GM21717 (cell line): ENCODE data around the gene ZNF804B.
"Not testable (repeated sequence)": the region's sequence is repeated elsewhere in the genome, so short reads cannot be mapped to it uniquely, and the experiment has no call there.

ENCODE experiments used
- ATAC-seq: cut with Tn5 transposase; IDR thresholded peaks from one replicate; pipeline ENCODE4 v1.9.1; 2021; ENCODE audit warnings: mild to moderate bottlenecking, moderate library complexity; ENCODE audit not compliant: unreplicated experiment

ZNF804B gene

GRCh38 chr7:89073776-89074175 lies 314.3 kb downstream of the ZNF804B start:
- no peak for ATAC-seq

- ATAC-seq, result no peak
These were observed 318.5 kb downstream of the ZNF804B start for GRCh38 chr7:89077992-89078391.

DNA sequence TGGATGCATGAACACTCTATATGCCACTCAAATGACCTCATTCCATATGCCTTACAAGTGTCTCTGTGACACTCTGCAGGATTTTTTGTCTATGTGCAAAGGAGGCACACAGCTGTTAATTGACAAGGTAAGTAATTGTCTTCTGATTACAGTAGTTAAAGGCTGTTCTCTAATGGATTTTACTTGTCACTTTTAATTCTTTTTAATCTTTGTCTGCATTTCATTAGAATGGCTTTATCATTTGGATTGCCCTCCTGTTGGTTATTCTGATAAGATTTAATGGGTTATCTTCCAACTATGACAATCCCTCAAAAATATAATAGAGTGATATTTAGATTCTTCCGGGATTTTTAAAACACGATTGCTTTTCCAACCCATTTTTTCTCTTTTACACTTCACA lies 326.1 kb downstream of the ZNF804B start:
- no peak for ATAC-seq

GRCh38 chr7:89091550-89091949 lies 332.1 kb downstream of the ZNF804B start:
- no peak for ATAC-seq

- ATAC-seq, result no peak
These were observed 334.8 kb downstream of the ZNF804B start for GRCh38 chr7:89094269-89094668.

DNA sequence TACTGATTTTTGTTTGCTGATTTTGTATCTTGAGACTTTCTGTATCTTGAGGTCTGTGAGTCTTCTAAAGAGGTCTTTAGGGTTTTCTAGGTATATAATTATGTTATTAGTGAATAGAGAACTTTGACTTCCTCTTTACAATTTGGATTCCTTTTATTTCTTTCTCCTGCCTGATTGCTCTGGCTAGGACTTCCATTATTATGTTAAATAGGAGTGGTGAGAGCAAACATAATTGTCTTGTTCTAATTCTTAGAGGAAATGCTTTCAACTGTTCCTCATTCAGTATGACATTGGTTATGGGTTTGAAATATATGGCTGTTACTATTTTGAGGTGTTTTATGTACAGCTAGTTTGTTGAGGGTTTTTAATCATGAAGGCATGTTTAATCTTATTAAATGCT lies 344.1 kb downstream of the ZNF804B start:
- no peak for ATAC-seq

- ATAC-seq, result no peak
These were observed 345.5 kb downstream of the ZNF804B start for GRCh38 chr7:89104748-89105685.

GRCh38 chr7:89123871-89124270 lies 364.4 kb downstream of the ZNF804B start:
- ATAC-seq, result no peak

- ATAC-seq, result no peak
These were observed 370.3 kb downstream of the ZNF804B start for GRCh38 chr7:89129600-89130375.

DNA sequence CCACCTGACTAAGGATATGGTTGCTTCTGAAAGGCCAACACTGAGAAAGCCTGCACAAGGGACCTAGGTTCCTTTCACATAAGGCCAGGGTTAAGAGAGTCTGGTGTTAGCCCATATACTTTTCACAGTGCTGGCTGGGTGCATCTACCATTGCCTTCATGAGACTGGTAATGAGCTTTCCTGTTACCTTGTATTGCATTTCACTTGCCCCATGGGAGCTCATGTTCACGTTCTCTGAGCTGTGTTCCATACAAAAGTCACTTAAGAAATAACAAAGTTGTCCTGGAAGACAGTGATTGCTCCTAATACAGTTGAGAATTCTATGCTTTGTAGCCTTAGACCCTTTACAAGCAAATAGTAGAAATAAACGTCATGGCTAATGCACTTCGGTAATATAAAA lies 373.9 kb downstream of the ZNF804B start:
- ATAC-seq, result no peak

DNA sequence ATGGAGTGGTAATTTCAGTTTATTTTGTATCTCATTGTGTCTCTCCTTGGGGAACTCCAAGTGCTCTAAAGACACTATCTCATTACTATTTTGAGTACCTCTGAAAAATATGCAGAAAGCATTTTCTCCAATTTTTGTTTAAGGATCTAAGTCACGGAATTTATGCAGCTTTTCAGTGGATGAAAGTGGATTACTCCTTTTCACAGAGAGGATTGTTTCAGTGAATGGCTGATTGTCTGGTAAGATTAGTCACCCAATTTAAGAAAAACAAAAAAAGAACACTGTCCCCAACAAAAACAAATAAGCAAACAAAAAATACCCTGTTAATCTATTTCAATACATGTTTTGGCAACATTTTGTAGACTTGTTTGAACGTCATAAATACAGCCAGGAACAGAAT lies 374.3 kb downstream of the ZNF804B start:
- no peak for ATAC-seq

DNA sequence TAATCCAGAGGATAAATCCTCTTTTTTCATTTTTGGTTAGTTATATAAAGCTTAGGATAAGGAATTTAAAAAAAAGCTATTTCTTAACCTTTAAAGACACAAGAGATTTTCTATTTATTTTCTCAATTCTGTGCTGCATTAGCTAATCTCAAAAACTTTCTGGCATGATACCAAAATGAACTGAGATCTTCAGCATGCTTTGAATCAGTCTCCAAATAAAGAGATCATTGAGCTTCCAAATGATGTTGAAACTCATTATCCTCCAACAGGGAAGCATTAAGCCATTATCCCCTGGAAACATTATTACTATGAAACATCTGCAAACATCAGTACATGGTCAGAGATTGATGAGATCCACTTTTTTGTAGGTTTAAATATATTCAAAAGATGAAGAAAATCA lies 386.3 kb downstream of the ZNF804B start:
- ATAC-seq, result no peak

DNA sequence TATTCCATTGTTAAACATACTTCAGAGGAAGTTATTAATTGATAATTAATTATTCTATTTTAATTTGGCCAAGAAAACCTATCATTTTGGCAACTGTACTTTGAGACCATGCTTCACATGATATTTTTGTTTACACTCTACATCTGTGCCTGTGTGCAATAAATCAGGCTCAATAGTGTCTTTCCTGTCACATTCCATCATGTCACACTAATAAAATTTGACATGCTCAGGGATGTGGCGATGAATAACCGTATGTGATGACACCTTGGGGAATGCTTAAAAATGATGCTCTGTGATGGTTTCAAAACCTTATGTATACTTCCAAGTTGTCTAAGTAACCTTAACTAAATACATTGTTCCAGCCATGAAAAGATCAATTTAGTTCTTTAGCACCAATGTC lies 400.6 kb downstream of the ZNF804B start:
- no peak for ATAC-seq

DNA sequence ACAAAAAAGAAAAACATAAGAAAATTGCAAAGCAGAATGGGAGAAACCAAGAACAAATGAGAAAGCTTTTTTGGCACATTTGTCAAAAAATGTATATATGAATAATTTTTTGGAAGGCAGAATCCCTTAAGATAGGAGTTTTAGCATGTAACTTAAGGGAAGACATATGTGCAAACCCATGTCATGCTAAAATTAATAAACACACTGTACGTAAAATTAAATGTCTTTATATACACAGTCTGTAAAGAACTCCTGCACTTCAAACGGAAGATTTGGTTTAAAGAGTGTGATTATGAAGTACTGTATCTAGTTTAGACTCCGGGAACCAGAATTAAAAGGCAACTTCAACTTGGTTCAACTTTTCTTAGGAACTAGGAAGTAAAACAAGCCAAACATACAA lies 405.9 kb downstream of the ZNF804B start:
- ATAC-seq, result no peak

DNA sequence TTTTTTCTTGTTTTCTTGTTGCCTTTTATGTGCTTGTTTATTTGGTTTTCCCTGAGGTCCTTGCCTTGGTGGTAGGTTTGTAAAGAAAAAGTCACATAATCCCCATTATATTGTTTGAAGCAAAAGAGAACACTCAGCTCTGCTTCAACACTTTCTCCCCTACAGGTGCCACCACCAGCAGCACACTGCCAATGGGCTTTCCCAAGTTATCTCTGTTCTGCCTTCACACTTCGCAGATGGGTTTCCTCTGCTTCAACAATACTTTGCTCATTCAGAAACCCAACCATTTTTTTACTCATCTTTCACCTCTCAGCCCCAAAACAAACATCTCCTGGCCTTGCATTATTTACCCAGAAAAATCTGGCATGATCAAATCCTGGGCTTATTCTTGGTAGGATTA lies 411.1 kb downstream of the ZNF804B start:
- ATAC-seq, result no peak

- ATAC-seq, result no peak
These were observed 422.6 kb downstream of the ZNF804B start for GRCh38 chr7:89182116-89182515.

DNA sequence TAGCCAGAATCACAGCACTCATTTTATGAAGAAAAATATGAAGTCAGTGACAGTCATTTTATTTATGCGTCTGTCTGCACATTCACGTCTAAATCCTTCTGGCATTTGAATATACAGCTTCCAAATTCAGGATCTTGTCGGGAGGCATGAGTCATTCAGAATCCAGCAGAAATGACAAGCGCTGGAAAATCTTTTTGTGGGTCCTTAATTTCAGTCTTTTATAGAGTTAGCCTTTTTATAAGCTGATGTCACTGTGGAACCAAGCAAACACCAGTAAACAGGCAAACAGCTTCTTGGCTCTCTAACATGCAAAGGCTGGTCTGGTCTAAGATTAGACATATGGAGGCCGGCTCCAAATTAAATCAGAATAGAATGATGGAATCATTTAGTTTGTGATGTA lies 424.2 kb downstream of the ZNF804B start:
- ATAC-seq, result no peak

DNA sequence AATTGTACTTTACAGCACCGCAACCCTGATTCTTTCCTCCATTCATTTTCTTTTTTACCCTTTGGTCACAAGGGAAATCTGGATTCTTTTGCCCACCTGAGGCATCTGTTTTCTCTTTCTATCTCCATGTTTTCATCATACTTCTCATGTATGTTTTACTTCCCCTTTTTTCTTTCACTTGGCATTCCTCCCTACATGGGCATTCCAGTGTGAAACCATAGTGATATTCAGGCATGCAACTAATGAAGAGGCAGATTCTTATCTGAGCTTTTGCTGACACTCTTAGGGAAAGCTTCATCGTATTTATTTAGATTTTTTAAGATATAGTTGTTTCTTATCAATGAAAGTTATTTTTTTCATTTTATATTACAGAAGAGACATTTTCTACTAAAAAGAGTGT lies 441.3 kb downstream of the ZNF804B start:
- ATAC-seq, result no peak

DNA sequence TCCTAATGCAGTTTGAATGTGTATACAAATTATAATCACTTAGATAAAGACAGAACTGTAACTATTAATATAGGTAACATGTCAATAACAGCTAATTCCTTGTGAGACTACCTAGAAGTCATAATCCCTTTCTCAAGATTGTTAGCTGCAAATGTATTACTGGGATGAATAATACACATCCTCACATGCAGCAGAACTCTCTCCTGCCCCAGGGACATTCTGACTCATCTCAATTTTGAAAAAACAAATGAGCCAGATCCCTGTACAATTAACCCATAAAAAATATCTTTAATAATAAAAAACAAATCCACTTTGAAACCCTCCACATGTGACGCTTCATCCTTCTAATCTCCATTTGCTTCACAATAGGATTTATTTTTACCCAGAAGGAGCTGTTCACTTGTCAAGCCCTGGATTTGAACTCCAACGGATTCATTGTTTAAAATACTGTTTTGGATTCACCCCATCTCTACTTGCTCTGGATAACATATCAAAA lies 464.4 kb downstream of the ZNF804B start:
- no peak for ATAC-seq

DNA sequence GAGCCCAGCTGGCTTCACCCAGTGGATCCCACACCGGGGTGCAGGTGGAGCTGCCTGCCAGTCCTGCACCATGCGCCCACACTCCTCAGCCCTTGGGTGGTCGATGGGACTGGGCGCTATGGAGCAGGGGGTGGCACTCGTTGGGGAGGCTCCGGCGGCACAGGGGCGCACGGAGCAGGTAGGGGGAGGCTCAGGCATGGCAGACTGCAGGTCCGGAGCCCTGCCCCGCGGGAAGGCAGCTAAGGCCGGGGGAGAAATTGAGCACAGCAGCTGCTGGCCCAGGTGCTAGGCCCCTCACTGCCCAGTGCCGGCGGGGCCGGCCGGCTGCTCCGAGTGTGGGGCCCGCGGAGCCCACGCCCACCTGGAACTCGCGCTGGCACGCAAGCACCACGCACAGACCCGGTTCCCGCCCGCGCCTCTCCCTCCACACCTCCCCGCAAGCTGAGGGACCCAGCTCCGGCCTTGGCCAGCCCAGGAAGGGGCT lies 469.2 kb downstream of the ZNF804B start:
- not testable (repeated sequence) for ATAC-seq

DNA sequence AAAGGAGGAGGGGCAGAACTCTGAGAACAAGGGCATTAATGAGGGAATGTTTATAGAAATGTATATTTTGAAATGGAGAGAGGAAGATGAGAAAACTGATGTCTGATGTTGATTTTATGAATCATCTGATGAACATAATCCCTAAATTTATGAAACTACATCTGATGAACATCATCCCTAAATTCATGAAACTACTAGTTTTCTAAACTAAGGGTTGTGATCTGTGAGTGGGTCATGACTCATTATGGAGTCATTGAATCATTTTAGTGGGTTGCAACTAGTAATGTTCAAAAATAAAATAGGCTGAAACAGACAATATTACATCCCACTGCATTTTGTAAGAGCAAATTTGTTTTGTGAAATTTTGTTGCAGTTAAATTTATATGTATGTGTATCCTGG lies 478.7 kb downstream of the ZNF804B start:
- ATAC-seq, result no peak

- no peak for ATAC-seq
These were observed 486.7 kb downstream of the ZNF804B start for GRCh38 chr7:89246196-89246595.
